ENCODE data around the gene BTBD8. TPM values are rescaled to one million over a fixed set of nuclear protein-coding genes. Genes with fewer than 3 reads are reported as not detected.
A peak's percentile ranks its signal among the peaks of the same experiment; 100 is the strongest.

BTBD8 gene
- total RNA-seq = 10 to 100 TPM in 1 of 2 donors, 1 to 10 TPM in 1; 6.3 to 15.7 TPM

DNA sequence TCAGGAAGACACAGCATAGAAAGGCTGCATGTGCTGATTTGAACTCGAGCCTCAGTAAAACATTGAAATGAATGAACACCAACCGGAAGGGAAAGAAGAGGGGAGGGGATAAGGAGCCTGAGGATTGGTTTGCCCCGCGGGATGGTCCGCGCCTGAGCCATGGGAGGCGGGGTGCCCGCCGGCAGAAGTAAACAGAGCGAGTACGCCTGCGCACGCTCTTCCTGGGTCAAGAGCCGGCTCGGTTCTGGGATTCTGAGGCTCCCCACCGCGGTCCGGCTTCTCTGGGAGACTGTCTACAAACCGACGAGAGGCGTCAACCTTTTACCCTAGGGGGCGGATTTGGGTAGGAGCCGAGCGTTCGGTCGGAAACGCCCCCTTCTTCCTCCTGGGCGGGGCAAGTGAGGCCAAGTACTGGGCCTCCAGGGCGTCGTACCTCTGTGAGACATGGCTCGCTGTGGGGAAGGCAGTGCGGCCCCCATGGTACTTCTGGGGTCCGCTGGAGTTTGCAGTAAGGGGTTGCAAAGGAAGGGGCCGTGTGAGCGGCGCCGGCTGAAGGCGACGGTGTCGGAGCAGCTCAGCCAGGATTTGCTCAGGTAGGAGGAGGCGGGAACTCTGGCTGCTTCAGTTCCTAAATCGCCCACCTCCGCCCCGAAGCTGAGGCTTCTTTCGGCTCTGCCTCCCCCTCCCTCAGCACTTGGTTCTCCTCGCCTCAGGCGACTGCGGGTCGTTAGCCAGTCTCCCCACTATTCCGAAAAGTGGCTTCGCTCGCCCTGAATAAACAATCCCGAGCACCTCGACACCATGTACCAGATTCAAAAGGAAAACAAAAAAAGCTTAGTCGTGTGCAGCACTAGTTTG is at the start of gene BTBD8:
Gene BTBD8, plus strand, starts transcription at position 218 of the 858 bp plus-strand sequence. Its CDS starts 227 bp downstream, at position 445.
- Histone ChIP-seq H3K9me3 (no peaks in the 10 kb centered on the region), H3K27ac (peak within 1 kb of the TSS; percentile 71 to 82), H3K27me3 (replicated peaks; ENCODE audit: insufficient read depth) (no peaks in the 10 kb centered on the region), H3K36me3 (no peaks in the 10 kb centered on the region), H3K4me3 (peak within 1 kb of the TSS; percentile 57 to 63), H3K4me1 (replicated peaks) (no peaks in the 10 kb centered on the region)
- DNase-seq (ENCODE audit: low spot score) = peak; percentile 64
- WGBS = under 1% methylated on average over 55 of the region's 55 CpGs
- intact Hi-C loops (cut with DNase I) = no loop called here
- TF ChIP-seq, protein P1, sequence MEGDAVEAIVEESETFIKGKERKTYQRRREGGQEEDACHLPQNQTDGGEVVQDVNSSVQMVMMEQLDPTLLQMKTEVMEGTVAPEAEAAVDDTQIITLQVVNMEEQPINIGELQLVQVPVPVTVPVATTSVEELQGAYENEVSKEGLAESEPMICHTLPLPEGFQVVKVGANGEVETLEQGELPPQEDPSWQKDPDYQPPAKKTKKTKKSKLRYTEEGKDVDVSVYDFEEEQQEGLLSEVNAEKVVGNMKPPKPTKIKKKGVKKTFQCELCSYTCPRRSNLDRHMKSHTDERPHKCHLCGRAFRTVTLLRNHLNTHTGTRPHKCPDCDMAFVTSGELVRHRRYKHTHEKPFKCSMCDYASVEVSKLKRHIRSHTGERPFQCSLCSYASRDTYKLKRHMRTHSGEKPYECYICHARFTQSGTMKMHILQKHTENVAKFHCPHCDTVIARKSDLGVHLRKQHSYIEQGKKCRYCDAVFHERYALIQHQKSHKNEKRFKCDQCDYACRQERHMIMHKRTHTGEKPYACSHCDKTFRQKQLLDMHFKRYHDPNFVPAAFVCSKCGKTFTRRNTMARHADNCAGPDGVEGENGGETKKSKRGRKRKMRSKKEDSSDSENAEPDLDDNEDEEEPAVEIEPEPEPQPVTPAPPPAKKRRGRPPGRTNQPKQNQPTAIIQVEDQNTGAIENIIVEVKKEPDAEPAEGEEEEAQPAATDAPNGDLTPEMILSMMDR (IDR thresholded peaks at IDR 0.05) = peak in 1 of 4 experiments; percentile 13
- TF ChIP-seq POLR2A (IDR thresholded peaks at IDR 0.05) (peak; percentile 55), POLR2AphosphoS5 (IDR thresholded peaks at IDR 0.05) (peak; percentile 78)

DNA sequence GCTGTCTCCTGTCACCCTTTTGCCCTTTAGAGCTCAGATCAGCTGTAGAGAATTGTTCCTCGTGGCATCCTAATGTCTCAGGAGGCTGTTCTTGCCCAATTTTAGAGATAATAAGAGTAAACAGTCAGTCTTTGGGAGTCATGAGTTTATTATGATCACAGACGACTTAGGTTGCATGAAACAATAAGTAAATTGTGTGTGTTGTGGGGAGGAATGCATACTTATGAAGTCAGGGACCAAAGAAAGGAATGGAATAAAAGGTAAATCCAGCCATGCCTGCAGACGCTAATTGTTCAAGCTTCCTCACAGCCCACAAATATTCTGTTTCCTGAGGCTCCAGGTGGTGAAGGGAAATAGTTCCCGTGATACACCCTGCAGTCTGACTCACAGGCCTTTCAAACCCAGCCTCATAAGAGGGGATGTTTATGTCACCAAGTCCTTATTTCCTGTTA is 49.5 kb upstream of the BTBD8 start:
- DNase-seq (ENCODE audit: low spot score) = no peak
- TF ChIP-seq POLR2AphosphoS5 (IDR thresholded peaks at IDR 0.05) = no peak
- no peak for TF ChIP-seq POLR2A (IDR thresholded peaks at IDR 0.05)
- TF ChIP-seq, protein P1 (IDR thresholded peaks at IDR 0.05) = no peak
- 33% methylated on average over 4 of the region's 4 CpGs for WGBS
- intact Hi-C loops (cut with DNase I) = no loop called here
- Histone ChIP-seq H3K27ac (no peak overlapping the region), H3K4me3 (no peak overlapping the region), H3K4me1 (replicated peaks) (no peaks in the 10 kb centered on the region), H3K36me3 (no peaks in the 10 kb centered on the region), H3K27me3 (replicated peaks; ENCODE audit: insufficient read depth) (no peaks in the 10 kb centered on the region), H3K9me3 (no peaks in the 10 kb centered on the region)

GRCh38 chr1:92031281-92032110 is 48.6 kb upstream of the BTBD8 start:
- Histone ChIP-seq H3K4me3 (no peak overlapping the region), H3K4me1 (replicated peaks) (no peaks in the 10 kb centered on the region), H3K9me3 (no peaks in the 10 kb centered on the region), H3K27ac (no peak overlapping the region), H3K36me3 (no peaks in the 10 kb centered on the region), H3K27me3 (replicated peaks; ENCODE audit: insufficient read depth) (no peaks in the 10 kb centered on the region)
- intact Hi-C loops (cut with DNase I) = no loop called here
- 78% methylated on average over 6 of the region's 6 CpGs for whole genome bisulfite sequencing
- DNase-seq (ENCODE audit: low spot score) = no peak
- TF ChIP-seq, protein P1 (IDR thresholded peaks at IDR 0.05) = no peak
- TF ChIP-seq POLR2A (IDR thresholded peaks at IDR 0.05) = no peak
- no peak for TF ChIP-seq POLR2AphosphoS5 (IDR thresholded peaks at IDR 0.05)

- TF ChIP-seq POLR2AphosphoS5 (IDR thresholded peaks at IDR 0.05) (no peak), POLR2A (IDR thresholded peaks at IDR 0.05) (no peak)
- TF ChIP-seq, protein P1 (IDR thresholded peaks at IDR 0.05) = no peak
- intact Hi-C loops (cut with DNase I) = no loop called here
- Histone ChIP-seq H3K4me3 (no peak overlapping the region), H3K36me3 (no peaks in the 10 kb centered on the region), H3K4me1 (replicated peaks) (no peaks in the 10 kb centered on the region), H3K9me3 (no peaks in the 10 kb centered on the region), H3K27ac (no peak overlapping the region), H3K27me3 (replicated peaks; ENCODE audit: insufficient read depth) (no peaks in the 10 kb centered on the region)
- no peak for DNase-seq (ENCODE audit: low spot score)
- 69% methylated on average over 6 of the region's 6 CpGs for WGBS
These were observed 42.7 kb upstream of the BTBD8 start for GRCh38 chr1:92037400-92037799.

Data from prostate gland (tissue), 2 donors.